Embryonic facial prominence (tissue), 1 donor: ENCODE measurements around the gene PDE4DIP.
"Not testable (repeated sequence)": the region's sequence is repeated elsewhere in the genome, so short reads cannot be mapped to it uniquely, and the experiment has no call there.

ENCODE experiments used
- DNase-seq: peaks from one replicate; pipeline ENCODE4 v3.0.0-alpha.2; 2016; ENCODE audit errors: extremely low spot score

The PDE4DIP gene

GRCh38 chr1:148844220-148844619 is at the start of gene PDE4DIP:
Gene PDE4DIP (plus strand): TSS chr1:148844428. CDS start chr1:148844775, 347 bp downstream.
- not testable (repeated sequence) for DNase-seq

- not testable (repeated sequence) for DNase-seq
These were observed 35.8 kb upstream of the PDE4DIP start for GRCh38 chr1:148808268-148808928.

- not testable (repeated sequence) for DNase-seq
These were observed 35.3 kb upstream of the PDE4DIP start for GRCh38 chr1:148808929-148809283.

GRCh38 chr1:148822180-148822579 is 22.0 kb upstream of the PDE4DIP start:
- DNase-seq, result not testable (repeated sequence)

GRCh38 chr1:148823822-148824221 is 20.4 kb upstream of the PDE4DIP start:
- not testable (repeated sequence) for DNase-seq

GRCh38 chr1:148825029-148825428 is 19.2 kb upstream of the PDE4DIP start:
- not testable (repeated sequence) for DNase-seq

GRCh38 chr1:148828531-148828930 is 15.7 kb upstream of the PDE4DIP start:
- not testable (repeated sequence) for DNase-seq

- DNase-seq, result not testable (repeated sequence)
These were observed 15.3 kb upstream of the PDE4DIP start for GRCh38 chr1:148828962-148829361.

- not testable (repeated sequence) for DNase-seq
These were observed 14.9 kb upstream of the PDE4DIP start for GRCh38 chr1:148829365-148829764.

- DNase-seq, result not testable (repeated sequence)
These were observed 3.0 kb upstream of the PDE4DIP start for GRCh38 chr1:148841262-148841661.

GRCh38 chr1:148844651-148845050 is 423 bp downstream of the PDE4DIP start:
- DNase-seq, result not testable (repeated sequence)

- DNase-seq, result not testable (repeated sequence)
These were observed 840 bp downstream of the PDE4DIP start for GRCh38 chr1:148845068-148845467.

- not testable (repeated sequence) for DNase-seq
These were observed 6.1 kb downstream of the PDE4DIP start for GRCh38 chr1:148850347-148850746.

GRCh38 chr1:148850840-148851239 is 6.6 kb downstream of the PDE4DIP start:
- not testable (repeated sequence) for DNase-seq

GRCh38 chr1:148851684-148852083 is 7.5 kb downstream of the PDE4DIP start:
- DNase-seq, result not testable (repeated sequence)

GRCh38 chr1:148853363-148853762 is 9.1 kb downstream of the PDE4DIP start:
- DNase-seq, result not testable (repeated sequence)

- DNase-seq, result not testable (repeated sequence)
These were observed 9.8 kb downstream of the PDE4DIP start for GRCh38 chr1:148854063-148854462.

- not testable (repeated sequence) for DNase-seq
These were observed 11.1 kb downstream of the PDE4DIP start for GRCh38 chr1:148855367-148855766.

GRCh38 chr1:148860049-148860448 is 15.8 kb downstream of the PDE4DIP start:
- not testable (repeated sequence) for DNase-seq

GRCh38 chr1:148860579-148861259 is 16.5 kb downstream of the PDE4DIP start:
- not testable (repeated sequence) for DNase-seq

GRCh38 chr1:148862590-148862989 is 18.4 kb downstream of the PDE4DIP start:
- not testable (repeated sequence) for DNase-seq

- not testable (repeated sequence) for DNase-seq
These were observed 24.9 kb downstream of the PDE4DIP start for GRCh38 chr1:148868924-148869633.
